Measurements from ENCODE around the gene CBY1.

Gene CBY1

GRCh38 chr22:38649841-38650522 is 6.5 kb upstream of the CBY1 start:
- peak; percentile 14 for DNase-seq (ENCODE audit: low spot score)

GRCh38 chr22:38652859-38653258 is 3.6 kb upstream of the CBY1 start:
- DNase-seq (ENCODE audit: low spot score): peak; percentile 18

- DNase-seq (ENCODE audit: low spot score): no peak
Measured at GRCh38 chr22:38653741-38654140, 2.7 kb upstream of the CBY1 start.

- DNase-seq (ENCODE audit: low spot score): peak; percentile 11
Measured at GRCh38 chr22:38655519-38656255, 751 bp upstream of the CBY1 start.

GRCh38 chr22:38657045-38657909 is 839 bp downstream of the CBY1 start:
- peak; percentile 33 for DNase-seq (ENCODE audit: low spot score)

- DNase-seq (ENCODE audit: low spot score): no peak
Measured at GRCh38 chr22:38674888-38675287, 18.4 kb downstream of the CBY1 start.

- no peak for DNase-seq (ENCODE audit: low spot score)
Measured at GRCh38 chr22:38675833-38676232, 19.4 kb downstream of the CBY1 start.

- DNase-seq (ENCODE audit: low spot score): peak; percentile 88
Measured at GRCh38 chr22:38681582-38682335, 25.3 kb downstream of the CBY1 start, which contains the start of gene TOMM22. Gene TOMM22 (plus strand): TSS chr22:38681957. CDS start chr22:38681979, 22 bp downstream.

GRCh38 chr22:38684895-38685294 is 28.5 kb downstream of the CBY1 start:
- DNase-seq (ENCODE audit: low spot score): no peak

GRCh38 chr22:38685761-38686160 is 29.3 kb downstream of the CBY1 start:
- DNase-seq (ENCODE audit: low spot score): no peak

- DNase-seq (ENCODE audit: low spot score): no peak
Measured at GRCh38 chr22:38689651-38690050, 33.2 kb downstream of the CBY1 start.

GRCh38 chr22:38694049-38694448 is 37.6 kb downstream of the CBY1 start:
- no peak for DNase-seq (ENCODE audit: low spot score)

GRCh38 chr22:38694940-38695339 is 38.5 kb downstream of the CBY1 start:
- DNase-seq (ENCODE audit: low spot score): no peak

GRCh38 chr22:38696606-38697424 is 40.4 kb downstream of the CBY1 start:
- peak; percentile 60 for DNase-seq (ENCODE audit: low spot score)

- DNase-seq (ENCODE audit: low spot score): no peak
Measured at GRCh38 chr22:38697425-38698089, 41.1 kb downstream of the CBY1 start.

- no peak for DNase-seq (ENCODE audit: low spot score)
Measured at GRCh38 chr22:38698407-38699094, 42.1 kb downstream of the CBY1 start.

- no peak for DNase-seq (ENCODE audit: low spot score)
Measured at GRCh38 chr22:38699143-38699542, 42.7 kb downstream of the CBY1 start.

GRCh38 chr22:38699784-38700183 is 43.3 kb downstream of the CBY1 start:
- DNase-seq (ENCODE audit: low spot score): peak; percentile 26

- no peak for DNase-seq (ENCODE audit: low spot score)
Measured at GRCh38 chr22:38700270-38700788, 43.9 kb downstream of the CBY1 start.

Measured in SW480 (cell line).